HG03457 (cell line): Measurements from ENCODE around the gene PRKAA1.
"Not testable (repeated sequence)": the region's sequence is repeated elsewhere in the genome, so short reads cannot be mapped to it uniquely, and the experiment has no call there.

Source experiments
- ATAC-seq: cut with Tn5 transposase; IDR thresholded peaks from one replicate; pipeline ENCODE4 v1.9.1; 2021; ENCODE audit warnings: moderate number of reproducible peaks; ENCODE audit not compliant: unreplicated experiment

The PRKAA1 gene

DNA sequence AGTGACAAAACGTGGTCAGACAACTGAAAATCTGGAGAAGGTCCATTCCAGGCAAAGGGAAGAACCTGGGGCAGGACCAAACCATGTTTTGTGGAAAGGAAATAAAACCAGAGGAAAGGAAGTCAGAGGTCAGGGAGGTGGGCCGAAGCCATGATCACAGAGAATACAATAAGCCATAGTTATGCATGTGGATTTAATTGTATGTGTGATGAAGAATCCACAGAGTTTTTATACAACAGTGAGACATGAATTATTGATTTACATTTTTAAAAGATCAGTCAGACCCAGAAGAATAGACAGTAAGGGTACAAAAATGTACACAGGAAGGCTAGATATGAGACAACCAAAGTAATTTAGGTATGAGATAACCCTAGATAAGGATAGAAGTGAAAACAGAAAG is 63.2 kb downstream of the PRKAA1 start:
- ATAC-seq: no peak

- ATAC-seq: no peak
These were observed 64.2 kb downstream of the PRKAA1 start for GRCh38 chr5:40733879-40734563.

GRCh38 chr5:40733434-40733833 is 64.7 kb downstream of the PRKAA1 start:
- no peak for ATAC-seq

- not testable (repeated sequence) for ATAC-seq
These were observed 75.7 kb downstream of the PRKAA1 start for GRCh38 chr5:40722497-40722911.

DNA sequence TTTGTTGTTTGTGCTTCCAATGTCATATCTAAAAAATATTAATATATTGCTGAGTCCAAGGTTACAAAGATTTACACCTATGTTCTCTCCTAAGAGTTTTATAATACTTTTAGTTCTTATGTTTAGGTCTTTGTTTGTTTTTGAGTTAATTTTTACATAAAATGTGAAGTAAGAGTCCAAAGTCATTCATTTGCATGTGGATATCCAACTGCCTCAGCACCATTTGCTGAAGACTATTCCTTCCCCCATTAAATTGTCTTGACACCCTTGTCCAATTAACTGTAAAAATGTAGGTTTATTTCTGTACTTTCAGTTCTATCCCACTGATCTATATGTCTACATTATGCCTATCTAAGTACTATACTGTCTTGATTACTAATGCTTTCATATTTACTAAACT is 78.1 kb downstream of the PRKAA1 start:
- ATAC-seq: no peak

DNA sequence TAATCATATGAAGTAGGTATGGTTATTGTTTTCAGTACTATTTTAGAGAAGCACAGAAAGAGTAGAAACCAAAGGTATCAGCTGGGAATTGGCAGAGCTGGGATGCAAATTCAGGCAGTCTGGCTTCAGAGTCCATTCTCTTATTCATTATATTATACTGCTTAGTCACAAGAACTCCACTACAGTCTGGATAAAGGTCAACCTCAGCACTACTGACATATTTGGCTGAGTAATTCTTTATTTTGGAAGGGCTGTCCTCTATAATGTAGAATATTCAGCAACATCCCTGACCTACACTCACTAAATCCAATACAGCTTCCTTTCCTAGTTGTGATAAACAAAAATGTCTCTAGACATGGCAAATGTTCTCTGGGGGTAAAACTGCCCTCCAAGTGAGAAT is 80.9 kb downstream of the PRKAA1 start:
- no peak for ATAC-seq

- no peak for ATAC-seq
These were observed 81.6 kb downstream of the PRKAA1 start for GRCh38 chr5:40716590-40716989.

- no peak for ATAC-seq
These were observed 82.2 kb downstream of the PRKAA1 start for GRCh38 chr5:40716000-40716399.

GRCh38 chr5:40714001-40714400 is 84.2 kb downstream of the PRKAA1 start:
- no peak for ATAC-seq

- not testable (repeated sequence) for ATAC-seq
These were observed 87.6 kb downstream of the PRKAA1 start for GRCh38 chr5:40710575-40710974.
